HuH-7.5 (cell line): ENCODE results near the gene CAPN13.

ENCODE experiments used
- DNase-seq: peaks from one replicate; pipeline ENCODE4 v3.0.0; 2011; ENCODE audit warnings: low spot score

The CAPN13 gene, protein sequence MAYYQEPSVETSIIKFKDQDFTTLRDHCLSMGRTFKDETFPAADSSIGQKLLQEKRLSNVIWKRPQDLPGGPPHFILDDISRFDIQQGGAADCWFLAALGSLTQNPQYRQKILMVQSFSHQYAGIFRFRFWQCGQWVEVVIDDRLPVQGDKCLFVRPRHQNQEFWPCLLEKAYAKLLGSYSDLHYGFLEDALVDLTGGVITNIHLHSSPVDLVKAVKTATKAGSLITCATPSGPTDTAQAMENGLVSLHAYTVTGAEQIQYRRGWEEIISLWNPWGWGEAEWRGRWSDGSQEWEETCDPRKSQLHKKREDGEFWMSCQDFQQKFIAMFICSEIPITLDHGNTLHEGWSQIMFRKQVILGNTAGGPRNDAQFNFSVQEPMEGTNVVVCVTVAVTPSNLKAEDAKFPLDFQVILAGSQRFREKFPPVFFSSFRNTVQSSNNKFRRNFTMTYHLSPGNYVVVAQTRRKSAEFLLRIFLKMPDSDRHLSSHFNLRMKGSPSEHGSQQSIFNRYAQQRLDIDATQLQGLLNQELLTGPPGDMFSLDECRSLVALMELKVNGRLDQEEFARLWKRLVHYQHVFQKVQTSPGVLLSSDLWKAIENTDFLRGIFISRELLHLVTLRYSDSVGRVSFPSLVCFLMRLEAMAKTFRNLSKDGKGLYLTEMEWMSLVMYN

DNA sequence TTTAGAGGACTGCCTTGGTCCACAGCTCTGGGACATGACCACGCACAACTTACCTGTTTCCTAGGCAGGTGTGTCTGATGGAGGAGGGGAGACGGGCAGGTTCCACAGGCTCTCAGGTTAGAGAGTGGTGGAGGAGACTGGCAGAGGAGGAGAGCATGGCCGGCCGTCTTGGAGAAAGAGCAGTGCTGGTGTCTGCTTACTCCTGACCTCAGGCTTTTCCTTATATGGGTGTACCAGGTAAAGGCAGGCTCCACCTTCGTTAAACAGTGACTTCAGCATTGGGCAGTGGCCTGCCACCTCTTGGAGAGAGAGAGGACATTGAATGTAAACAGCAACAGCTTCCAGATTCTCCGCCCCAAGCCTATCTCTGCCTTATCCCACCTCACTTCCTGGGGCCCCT is at the start of gene CAPN13:
Gene CAPN13, minus strand, starts transcription at position 198 of the 400 bp plus-strand sequence. CDS start 20,121 bp downstream, outside the sequence.
- no peak for DNase-seq

DNA sequence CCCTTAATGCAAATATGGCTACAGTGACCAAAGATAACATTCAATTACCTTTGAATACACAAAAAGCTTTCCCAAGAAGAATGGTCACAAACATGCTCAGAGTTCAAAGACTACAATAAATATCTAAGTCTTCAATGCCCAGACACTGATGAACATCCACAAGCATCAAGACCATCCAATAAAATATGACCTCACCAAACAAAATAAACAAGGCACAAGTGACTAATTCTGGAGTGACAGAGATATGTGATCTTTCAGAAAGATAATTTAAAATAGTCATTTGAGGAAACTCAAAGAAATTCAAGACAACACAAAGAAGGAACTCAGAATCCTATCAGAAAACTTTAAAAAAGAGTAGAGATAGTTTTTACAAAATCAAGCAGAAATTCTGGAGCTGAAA is 40.6 kb upstream of the CAPN13 start:
- DNase-seq = no peak

DNA sequence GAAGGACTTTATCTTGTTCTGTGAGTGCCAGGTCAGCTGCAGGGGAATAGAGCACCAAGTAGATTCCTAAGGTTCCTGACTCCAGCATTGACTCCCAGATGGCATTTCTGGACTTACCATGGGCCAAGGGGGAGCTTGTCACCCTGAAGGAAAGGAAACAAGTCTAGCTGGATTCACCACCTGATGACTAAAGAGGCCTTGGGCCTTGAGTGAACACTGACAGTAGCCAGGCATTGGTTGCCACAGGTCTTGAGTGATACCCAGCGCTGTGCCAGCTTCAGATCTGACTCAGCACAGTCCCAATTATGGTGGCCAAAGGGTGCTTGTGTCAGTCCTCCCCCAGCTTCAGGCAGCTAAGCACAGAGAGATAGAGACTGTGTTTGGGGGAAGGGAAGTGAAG is 40.1 kb upstream of the CAPN13 start:
- no peak for DNase-seq

DNA sequence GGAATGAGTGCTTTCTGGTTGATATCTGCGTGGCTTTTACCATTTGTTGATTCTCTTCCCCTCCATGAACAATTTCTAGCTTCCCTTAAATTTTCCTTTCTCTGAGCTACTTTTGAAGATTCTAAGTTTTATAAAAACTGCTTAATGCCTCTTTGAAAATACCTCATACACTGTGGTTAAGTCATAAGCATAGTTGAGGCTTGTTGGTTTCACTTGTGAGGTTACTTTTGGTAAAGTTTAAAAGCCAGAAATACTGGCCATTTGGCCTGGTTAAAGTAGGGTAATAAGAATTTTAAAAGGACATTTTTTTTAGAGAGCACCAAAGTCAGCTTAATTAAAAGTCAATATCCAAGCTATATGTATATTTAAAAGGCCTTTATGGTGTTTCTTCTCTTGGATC is 21.3 kb upstream of the CAPN13 start:
- no peak for DNase-seq

DNA sequence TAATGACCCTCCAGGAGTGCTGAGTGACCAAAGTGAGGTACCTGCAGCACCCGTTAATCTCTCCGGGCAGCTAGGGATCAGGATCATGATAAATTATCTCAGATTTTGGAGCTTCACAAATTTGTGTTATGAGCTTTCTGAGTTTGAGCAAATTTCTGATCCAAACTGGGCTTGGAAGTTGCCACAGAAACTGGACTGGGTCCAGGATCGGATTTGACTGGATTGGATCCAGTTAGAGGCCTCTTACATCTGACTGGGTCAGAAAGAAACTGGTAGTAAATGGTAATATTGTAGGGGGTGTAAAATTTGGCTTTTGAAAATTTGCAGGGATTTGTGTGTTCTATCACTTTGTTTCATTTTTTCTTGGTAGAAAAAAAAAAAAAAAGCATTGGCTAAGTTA is 19.7 kb upstream of the CAPN13 start:
- no peak for DNase-seq

DNA sequence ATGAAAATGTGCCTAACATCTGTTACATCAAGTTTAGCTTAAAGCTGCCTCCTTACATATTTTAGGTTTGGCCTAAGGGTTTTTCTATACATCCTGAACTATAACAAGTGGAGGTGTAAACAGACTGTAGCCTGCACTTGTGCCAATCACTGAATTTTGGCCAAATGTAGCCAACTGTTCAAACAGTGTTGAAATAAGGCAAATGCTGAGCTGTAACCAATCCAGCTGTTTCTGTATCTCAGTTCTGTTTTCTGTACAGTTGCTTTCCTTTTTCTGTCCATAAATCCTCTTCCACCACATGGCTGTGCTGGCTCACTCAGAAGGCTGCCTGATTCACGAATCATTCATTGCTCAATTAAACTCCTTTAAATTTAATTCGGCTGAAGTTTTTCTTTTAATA is 19.2 kb upstream of the CAPN13 start:
- DNase-seq = no peak

DNA sequence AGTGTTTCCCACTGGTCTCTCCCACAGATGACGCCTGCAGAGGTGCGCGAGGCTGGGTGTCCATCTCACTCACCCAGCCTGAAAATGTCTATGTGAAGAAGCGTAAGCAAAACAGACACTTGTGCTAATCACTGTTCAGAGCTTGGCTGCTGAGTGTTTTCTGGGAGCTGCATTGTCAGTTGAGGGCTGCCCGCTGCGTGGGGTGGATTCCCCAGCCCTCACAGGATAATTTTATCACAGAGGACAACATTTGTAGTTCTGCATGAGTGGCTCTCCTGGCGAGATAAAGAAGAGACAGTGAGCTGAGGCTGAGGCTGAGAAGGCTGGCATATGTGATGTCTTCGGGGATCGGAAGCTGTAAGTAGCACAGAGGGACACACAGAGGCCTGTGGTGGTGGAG is 16.2 kb upstream of the CAPN13 start:
- DNase-seq = no peak

DNA sequence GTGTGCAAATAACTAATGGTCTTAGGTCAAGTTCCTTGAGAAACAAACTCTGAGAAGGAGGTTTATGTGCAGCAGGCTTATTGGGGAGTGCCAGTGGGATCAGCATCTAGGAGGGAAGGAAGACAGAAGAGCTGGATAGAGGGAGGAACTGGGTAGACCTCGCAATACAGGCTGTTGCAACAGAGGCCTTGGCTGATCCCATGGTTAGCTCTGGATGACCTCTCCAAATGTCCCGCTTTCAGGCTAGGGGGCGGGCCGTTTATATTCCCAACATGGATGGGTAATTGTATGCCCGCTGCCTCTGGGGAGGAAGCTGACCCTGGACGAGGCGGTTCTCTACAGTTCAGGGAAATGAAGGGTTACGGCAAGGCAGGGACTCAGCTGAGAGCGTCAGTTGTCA is 14.7 kb upstream of the CAPN13 start:
- no peak for DNase-seq

DNA sequence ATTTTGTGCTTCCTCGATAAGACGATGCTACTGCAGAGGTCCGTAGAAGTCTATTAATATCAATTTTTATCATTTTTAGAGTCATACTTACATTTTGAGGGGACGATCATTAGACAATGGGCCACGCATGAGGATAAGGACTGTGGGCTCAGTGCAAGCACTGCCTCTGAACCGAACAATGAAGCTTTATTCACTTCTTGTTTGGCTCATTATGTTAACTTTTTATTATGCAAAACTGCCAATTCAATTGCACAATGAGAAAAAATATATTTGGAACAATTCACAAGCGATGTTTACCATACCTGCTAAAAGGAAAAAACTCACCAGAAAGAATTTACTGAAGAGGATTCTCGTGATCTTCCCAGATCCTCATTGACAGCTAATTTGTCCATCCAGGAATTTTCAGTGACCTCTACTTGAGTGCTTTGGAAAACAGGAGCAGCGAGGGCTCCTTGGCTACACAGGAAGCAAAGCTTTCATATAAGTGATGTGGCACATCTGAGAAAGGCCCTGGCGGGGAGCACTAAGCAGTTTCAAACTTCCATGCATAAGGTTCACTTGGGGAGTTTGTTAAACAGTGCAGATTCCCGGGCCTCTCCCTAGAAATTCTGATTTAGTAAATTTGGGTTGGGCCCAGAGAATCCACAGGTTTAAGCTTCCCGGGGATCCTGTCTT is 13.3 kb upstream of the CAPN13 start:
- DNase-seq = no peak

DNA sequence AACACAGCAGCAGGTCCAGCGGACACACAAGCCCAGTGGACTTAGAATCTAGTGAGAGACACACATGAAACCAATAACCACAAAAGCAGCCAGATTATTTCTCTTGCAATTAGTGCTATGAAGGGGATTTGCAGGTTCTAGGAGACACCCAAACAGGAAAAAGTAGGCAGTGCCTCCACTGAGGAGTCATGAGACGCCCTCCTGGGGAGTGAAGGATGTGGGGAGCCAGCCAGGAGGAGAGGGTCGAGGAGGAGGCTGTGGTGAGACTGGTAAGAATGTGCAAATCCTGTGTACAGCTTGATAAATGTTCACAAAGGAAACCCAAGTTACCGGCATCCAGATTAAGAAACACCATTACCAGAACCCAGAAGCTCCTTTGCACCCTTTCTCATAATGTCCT is 2.7 kb upstream of the CAPN13 start:
- no peak for DNase-seq

DNA sequence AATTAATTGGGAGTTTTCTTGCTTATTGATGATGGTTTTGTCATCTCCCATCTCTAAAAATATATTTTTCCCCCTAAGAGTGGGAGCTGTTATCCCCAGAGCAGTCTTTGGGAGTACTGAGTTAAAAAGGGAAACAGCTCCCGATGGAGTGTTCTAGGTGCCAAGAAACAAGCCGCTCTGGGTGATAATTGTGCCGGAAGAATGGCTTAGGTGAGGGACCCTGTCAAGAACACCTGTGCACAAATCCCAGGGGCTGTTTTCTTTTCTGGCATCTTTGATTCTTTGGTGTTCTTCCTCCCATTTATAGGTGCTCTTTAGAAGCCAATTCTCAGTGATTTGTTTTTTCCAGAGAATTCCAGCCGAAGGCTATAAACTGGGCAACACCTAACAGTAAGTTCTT is 1.4 kb upstream of the CAPN13 start:
- no peak for DNase-seq

DNA sequence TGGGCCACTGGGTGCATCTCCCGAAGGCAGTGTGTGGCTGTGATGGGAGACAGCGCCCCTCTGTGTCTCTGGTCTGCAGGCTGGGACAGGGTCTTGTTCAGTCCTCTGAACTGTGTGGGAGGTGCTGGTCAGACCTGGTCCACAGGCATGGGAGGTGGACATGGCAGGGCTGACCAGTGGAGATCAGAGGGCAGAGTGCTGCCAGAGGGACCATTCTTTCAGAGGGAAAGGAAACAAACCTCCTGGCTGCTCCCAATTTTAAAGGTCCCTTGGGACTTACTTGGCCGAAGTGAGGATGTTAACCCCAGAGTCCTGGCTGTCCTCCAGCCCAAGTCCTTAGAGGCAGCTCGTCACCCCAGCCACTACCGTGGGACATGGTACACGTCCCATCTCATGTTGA is 4.0 kb downstream of the CAPN13 start:
- no peak for DNase-seq

DNA sequence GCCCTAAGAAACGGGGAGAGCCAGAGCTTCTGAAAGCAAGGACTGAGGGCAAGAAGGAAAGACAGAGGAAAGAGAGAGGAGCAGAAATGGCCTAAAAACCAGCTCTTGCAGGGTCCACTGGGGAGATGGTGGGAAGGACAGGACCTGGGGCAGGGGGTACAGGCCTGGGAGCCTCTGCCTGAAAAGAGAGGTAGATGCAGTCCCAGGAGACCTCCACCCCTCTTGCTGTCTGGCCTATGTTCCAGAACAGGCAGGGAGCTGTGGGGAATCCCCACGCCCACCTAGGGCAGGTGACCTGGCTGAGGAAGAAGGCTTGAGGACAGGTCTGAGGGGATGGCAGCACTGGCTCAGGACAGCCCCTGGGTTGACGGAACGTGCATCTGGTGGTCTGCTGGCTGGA is 4.6 kb downstream of the CAPN13 start:
- no peak for DNase-seq

DNA sequence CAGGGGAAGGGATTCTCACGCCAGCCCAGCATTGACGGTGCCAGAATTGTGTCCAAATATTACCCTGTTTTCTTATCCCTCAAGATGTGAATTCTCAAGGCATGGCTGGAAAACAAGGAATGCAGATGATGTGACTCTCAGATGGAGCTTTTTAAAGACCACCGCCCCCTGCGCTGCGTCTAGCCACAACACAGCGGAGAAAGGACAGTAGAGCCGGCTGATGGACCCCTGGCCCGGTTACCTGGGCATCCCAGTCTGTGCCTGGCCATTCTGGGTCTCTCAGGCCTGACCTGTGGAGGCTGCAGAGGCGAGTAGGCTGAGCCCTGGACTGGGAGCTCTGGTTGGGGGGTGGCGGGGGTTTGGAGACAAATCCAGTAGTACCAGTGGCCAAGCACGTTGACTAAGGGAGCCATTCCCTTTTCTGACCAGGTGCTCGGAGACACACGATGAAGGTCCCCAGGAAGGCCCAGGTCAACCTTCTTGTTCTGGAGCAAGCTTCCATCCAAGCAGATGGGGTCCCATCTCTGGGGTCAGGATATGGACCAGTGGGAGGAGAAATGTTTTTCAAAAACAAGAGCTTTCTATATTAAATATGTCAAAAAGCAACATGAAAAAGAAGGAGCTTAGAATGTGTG is 5.3 kb downstream of the CAPN13 start:
- DNase-seq = no peak

DNA sequence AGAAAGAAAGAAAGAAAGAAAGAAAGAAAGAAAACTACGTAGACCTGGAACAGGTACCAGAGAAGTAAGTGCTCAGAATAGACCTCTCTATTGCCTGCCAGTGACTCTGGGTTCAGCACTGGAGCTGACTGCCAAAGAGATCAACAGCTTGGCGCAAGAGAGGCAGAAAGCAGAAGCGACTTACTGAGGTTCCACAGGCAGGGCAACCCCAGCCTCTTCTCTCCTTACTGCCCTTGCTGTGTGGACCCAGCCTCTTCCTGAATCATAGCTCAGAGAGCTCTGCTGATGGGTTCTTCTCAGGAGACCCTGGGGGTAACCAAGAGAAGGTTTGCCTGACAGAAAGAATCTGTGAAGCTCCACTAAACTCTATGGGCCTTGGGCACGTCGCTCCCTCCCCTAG is 7.1 kb downstream of the CAPN13 start:
- no peak for DNase-seq

DNA sequence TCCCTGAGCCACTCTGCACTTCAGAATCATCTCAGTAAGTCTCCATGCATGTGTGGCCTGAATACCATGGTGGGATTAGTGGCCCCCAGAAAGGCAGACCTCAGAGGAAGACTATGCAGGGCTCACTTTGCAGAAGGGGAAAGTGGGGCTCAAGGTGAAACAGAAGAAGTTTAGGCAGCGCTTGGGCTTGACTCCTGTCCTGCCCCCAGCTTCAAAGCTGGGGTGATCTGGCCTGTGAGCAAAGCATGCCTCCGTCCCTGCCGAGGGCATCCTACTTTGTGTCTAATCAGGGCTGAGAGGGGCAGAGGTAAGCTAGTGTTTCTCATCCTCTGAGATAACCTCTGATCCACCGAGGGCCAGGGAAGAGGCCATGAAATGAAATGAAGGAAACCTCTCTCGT is 7.9 kb downstream of the CAPN13 start:
- no peak for DNase-seq

DNA sequence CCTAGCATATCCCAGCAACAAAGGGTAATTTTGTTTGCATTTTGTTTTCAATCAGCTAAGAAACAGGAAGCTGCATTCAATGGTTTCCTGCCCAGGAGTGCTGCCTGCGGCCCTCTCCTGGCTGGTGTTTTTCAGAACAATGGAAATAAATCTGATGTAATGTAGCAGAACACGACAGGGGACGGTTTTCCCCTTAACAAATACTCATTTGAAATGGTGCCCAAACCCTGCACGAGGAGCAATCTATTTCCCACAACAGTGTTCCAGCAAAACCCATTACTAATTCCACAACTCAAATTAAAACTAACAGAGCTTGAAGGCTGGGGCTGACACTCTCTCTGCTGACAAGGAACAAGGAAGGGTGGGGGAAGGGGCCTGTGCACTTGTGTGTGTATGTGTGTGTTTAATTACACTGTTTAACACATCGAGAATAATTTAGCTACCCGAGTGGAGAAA is 8.7 kb downstream of the CAPN13 start:
- DNase-seq = no peak

DNA sequence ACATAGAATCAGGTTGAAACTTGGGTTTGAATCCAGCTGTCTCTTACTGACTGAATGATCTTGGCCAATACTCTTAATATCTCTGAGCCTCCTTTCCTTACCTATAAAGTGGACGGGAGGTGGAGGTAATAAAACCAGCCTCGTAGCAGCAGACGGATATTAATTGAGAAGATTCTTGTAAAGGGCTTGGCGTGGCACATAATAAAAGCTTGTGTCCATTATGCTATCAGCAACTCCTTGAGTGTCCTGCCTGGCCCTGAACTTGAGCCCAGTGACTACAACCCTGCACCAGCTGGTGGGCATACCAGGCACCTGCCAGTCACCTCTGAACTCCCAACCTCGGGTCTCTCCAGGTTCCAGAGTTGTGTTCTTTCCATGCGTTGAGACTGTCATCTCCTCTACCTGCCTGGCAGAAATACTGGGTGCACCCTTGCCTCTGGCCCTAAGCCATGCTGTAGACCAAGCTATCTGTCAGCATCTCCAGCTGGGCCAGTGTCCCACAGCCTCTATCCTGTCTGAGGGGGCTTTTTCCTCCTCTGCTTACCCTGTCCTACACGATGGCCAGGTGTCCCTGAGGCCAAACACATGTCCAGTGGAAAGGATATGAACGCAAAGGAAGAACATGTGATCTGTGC is 9.7 kb downstream of the CAPN13 start:
- DNase-seq = no peak

DNA sequence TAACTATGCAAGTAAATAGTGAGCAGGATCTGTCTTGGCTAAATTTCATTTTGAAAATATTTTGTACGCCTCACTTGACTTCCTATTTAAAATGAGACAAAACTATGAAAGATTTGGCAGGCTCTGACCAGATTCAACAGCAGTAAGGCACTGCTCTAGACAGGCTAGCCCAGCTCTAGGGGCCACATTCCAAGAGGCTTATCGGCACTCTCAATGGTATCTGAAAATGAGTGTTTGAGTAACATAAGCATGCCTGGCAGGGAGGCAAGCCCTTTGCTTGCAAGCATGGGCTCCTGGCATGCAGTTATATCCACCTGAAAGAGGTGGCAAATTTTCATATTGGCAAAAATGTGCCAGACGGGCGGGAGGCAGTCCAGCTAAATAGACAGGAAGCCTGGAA is 10.5 kb downstream of the CAPN13 start:
- no peak for DNase-seq

DNA sequence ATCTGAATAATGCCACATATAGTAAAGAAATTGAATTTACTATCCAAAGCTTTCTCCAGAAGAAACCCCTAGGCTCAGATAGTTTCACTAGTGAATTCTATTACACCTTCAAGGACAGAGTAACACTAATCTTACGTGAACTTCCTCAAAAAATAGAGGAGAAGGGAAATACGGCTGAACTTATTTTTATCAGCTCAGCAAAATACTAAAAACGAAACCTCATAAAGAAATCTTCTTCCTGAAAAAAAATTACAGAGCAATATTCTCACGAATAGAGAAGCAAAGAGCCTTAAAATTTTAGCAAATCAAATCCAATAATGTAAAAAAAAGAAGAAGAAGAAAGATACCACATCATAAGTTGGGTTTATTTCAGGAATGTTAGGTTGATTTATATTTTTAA is 14.7 kb downstream of the CAPN13 start:
- no peak for DNase-seq

DNA sequence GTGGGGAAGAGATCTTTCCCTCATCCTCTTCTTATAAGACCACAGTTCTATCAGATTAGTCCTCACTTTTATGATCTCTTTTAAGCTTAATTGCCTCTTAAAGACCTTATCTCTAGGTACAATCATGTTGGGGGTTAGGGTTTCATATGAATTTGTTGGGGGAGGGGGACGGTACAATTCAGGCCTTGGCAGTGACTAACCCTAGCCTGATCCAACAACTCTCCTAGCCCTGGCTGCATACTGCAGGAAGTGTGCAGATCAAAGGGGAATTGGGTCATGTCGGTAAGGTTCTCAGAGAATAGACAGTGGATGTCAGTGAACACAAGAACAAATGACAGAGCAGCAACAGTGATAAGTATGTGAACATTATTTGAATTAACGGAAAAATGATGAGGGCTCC is 16.4 kb downstream of the CAPN13 start:
- no peak for DNase-seq

DNA sequence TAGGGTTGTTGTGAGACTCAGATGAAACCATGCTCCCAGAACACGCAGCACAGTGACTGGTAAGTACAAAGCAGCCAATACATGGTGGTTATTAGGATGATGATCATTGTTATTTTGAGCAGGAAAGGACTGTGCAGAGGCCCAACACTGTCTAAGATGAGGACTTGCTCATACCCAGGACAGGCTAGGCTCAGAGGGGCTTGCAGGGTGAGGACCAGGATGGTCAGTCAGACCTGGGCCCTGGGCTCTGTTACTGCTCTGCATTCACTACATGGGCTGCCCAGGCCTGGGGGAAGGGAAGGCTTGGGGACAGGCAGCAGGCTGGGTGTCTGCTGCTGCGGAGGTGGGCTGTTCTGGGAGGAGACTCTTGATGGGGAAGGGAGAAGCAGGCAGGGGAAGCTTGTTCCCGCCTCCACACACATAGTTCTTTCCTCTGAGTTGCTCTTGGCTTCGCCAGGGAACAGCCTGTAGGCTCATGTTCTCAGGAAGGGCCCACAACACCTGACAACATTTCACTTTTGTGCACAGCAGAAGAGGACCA is 17.5 kb downstream of the CAPN13 start:
- DNase-seq = no peak
